Measurements from ENCODE around the gene SMPD3. TPM values are rescaled to one million over a fixed set of nuclear protein-coding genes. Genes with fewer than 3 reads are reported as not detected.

Gene SMPD3
- total and polyA plus RNA-seq, 2 experiments from 2014 or later: 0.57 to 0.83 TPM

DNA sequence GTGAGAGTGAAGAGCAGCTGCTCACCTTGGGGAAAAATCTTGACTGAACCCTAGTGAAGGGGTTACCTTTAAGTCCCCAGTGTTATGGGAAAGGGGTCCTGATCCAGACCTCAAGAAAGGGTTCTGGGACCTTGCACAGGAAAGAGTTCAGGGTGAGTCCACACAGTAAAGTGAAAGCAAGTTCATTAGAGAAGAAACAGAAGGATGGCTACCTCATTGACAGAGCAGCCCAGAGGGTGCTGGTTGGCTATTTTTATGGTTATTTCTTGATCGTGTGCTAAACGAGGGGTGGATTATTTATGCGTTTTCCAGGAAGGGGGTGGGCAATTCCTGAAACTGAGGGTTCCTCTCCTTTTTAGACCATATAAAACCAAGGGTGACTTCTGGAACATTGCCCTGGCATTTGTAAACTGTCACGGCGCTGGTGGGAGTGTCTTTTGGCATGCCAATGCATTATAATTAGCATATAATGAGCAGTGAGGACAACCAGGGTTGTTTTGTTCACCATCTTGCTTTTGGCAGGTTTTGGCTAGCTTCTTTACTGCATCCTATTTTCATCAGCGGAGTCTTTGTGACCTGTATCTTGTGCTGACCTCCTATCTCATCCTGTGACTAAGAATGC, 58.4 kb downstream of the SMPD3 start:
- Histone ChIP-seq H3K4me1 (ENCODE audit: insufficient read depth) (peaks cover 35% of the 10 kb centered on the region), H2AFZ (no peak overlapping the region), H3K27me3 (ENCODE audit: insufficient read depth) (no peaks in the 10 kb centered on the region), H3K4me3 (no peak overlapping the region), H3K36me3 (ENCODE audit: insufficient read depth) (no peaks in the 10 kb centered on the region), H3F3A (replicated peaks; ENCODE audit: low read depth) (no peaks in the 10 kb centered on the region), H3K4me2 (no peak overlapping the region), H3K79me2 (replicated peaks; ENCODE audit: insufficient read depth) (no peaks in the 10 kb centered on the region), H4K20me1 (replicated peaks; ENCODE audit: insufficient read depth) (no peaks in the 10 kb centered on the region), H3K9me2 (ENCODE audit: insufficient read depth) (peaks cover 4% of the 10 kb centered on the region; the same call in 1 of the 2 replicates), H3K27ac (ENCODE audit: low read depth) (no peak overlapping the region)
- no peak for DNase-seq (ENCODE audit: low spot score)
- TF ChIP-seq, protein P1, sequence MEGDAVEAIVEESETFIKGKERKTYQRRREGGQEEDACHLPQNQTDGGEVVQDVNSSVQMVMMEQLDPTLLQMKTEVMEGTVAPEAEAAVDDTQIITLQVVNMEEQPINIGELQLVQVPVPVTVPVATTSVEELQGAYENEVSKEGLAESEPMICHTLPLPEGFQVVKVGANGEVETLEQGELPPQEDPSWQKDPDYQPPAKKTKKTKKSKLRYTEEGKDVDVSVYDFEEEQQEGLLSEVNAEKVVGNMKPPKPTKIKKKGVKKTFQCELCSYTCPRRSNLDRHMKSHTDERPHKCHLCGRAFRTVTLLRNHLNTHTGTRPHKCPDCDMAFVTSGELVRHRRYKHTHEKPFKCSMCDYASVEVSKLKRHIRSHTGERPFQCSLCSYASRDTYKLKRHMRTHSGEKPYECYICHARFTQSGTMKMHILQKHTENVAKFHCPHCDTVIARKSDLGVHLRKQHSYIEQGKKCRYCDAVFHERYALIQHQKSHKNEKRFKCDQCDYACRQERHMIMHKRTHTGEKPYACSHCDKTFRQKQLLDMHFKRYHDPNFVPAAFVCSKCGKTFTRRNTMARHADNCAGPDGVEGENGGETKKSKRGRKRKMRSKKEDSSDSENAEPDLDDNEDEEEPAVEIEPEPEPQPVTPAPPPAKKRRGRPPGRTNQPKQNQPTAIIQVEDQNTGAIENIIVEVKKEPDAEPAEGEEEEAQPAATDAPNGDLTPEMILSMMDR (conservative IDR thresholded peaks at IDR 0.05; ENCODE audit: low read depth in 2 of 2): no peak
- TF ChIP-seq CREB1 (CRISPR knock-in tag; IDR thresholded peaks at IDR 0.05; ENCODE audit: low read depth) (no peak), EZH2phosphoT487 (IDR thresholded peaks at IDR 0.05; ENCODE audit: unreplicated experiment) (no peak), EZH2 (IDR thresholded peaks at IDR 0.05; ENCODE audit: low read depth, unreplicated experiment) (no peak), ZNF114 (CRISPR knock-in tag; IDR thresholded peaks at IDR 0.05) (no peak), POLR2AphosphoS5 (IDR thresholded peaks at IDR 0.05; ENCODE audit: low read depth) (no peak), JUNB (IDR thresholded peaks at IDR 0.05; ENCODE audit: unreplicated experiment) (no peak), ZNF331 (CRISPR knock-in tag; IDR thresholded peaks at IDR 0.05; ENCODE audit: low read depth) (no peak), NANOG (IDR thresholded peaks at IDR 0.05; ENCODE audit: borderline replicate concordance) (no peak), STAT1 (IDR thresholded peaks at IDR 0.05; ENCODE audit: unreplicated experiment) (no peak)
- TF ChIP-seq, protein P2, sequence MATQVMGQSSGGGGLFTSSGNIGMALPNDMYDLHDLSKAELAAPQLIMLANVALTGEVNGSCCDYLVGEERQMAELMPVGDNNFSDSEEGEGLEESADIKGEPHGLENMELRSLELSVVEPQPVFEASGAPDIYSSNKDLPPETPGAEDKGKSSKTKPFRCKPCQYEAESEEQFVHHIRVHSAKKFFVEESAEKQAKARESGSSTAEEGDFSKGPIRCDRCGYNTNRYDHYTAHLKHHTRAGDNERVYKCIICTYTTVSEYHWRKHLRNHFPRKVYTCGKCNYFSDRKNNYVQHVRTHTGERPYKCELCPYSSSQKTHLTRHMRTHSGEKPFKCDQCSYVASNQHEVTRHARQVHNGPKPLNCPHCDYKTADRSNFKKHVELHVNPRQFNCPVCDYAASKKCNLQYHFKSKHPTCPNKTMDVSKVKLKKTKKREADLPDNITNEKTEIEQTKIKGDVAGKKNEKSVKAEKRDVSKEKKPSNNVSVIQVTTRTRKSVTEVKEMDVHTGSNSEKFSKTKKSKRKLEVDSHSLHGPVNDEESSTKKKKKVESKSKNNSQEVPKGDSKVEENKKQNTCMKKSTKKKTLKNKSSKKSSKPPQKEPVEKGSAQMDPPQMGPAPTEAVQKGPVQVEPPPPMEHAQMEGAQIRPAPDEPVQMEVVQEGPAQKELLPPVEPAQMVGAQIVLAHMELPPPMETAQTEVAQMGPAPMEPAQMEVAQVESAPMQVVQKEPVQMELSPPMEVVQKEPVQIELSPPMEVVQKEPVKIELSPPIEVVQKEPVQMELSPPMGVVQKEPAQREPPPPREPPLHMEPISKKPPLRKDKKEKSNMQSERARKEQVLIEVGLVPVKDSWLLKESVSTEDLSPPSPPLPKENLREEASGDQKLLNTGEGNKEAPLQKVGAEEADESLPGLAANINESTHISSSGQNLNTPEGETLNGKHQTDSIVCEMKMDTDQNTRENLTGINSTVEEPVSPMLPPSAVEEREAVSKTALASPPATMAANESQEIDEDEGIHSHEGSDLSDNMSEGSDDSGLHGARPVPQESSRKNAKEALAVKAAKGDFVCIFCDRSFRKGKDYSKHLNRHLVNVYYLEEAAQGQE (IDR thresholded peaks at IDR 0.05; ENCODE audit: unreplicated experiment): no peak
- TF ChIP-seq, protein P3, sequence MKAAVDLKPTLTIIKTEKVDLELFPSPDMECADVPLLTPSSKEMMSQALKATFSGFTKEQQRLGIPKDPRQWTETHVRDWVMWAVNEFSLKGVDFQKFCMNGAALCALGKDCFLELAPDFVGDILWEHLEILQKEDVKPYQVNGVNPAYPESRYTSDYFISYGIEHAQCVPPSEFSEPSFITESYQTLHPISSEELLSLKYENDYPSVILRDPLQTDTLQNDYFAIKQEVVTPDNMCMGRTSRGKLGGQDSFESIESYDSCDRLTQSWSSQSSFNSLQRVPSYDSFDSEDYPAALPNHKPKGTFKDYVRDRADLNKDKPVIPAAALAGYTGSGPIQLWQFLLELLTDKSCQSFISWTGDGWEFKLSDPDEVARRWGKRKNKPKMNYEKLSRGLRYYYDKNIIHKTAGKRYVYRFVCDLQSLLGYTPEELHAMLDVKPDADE (IDR thresholded peaks at IDR 0.05): no peak
- TF ChIP-seq, protein P4, sequence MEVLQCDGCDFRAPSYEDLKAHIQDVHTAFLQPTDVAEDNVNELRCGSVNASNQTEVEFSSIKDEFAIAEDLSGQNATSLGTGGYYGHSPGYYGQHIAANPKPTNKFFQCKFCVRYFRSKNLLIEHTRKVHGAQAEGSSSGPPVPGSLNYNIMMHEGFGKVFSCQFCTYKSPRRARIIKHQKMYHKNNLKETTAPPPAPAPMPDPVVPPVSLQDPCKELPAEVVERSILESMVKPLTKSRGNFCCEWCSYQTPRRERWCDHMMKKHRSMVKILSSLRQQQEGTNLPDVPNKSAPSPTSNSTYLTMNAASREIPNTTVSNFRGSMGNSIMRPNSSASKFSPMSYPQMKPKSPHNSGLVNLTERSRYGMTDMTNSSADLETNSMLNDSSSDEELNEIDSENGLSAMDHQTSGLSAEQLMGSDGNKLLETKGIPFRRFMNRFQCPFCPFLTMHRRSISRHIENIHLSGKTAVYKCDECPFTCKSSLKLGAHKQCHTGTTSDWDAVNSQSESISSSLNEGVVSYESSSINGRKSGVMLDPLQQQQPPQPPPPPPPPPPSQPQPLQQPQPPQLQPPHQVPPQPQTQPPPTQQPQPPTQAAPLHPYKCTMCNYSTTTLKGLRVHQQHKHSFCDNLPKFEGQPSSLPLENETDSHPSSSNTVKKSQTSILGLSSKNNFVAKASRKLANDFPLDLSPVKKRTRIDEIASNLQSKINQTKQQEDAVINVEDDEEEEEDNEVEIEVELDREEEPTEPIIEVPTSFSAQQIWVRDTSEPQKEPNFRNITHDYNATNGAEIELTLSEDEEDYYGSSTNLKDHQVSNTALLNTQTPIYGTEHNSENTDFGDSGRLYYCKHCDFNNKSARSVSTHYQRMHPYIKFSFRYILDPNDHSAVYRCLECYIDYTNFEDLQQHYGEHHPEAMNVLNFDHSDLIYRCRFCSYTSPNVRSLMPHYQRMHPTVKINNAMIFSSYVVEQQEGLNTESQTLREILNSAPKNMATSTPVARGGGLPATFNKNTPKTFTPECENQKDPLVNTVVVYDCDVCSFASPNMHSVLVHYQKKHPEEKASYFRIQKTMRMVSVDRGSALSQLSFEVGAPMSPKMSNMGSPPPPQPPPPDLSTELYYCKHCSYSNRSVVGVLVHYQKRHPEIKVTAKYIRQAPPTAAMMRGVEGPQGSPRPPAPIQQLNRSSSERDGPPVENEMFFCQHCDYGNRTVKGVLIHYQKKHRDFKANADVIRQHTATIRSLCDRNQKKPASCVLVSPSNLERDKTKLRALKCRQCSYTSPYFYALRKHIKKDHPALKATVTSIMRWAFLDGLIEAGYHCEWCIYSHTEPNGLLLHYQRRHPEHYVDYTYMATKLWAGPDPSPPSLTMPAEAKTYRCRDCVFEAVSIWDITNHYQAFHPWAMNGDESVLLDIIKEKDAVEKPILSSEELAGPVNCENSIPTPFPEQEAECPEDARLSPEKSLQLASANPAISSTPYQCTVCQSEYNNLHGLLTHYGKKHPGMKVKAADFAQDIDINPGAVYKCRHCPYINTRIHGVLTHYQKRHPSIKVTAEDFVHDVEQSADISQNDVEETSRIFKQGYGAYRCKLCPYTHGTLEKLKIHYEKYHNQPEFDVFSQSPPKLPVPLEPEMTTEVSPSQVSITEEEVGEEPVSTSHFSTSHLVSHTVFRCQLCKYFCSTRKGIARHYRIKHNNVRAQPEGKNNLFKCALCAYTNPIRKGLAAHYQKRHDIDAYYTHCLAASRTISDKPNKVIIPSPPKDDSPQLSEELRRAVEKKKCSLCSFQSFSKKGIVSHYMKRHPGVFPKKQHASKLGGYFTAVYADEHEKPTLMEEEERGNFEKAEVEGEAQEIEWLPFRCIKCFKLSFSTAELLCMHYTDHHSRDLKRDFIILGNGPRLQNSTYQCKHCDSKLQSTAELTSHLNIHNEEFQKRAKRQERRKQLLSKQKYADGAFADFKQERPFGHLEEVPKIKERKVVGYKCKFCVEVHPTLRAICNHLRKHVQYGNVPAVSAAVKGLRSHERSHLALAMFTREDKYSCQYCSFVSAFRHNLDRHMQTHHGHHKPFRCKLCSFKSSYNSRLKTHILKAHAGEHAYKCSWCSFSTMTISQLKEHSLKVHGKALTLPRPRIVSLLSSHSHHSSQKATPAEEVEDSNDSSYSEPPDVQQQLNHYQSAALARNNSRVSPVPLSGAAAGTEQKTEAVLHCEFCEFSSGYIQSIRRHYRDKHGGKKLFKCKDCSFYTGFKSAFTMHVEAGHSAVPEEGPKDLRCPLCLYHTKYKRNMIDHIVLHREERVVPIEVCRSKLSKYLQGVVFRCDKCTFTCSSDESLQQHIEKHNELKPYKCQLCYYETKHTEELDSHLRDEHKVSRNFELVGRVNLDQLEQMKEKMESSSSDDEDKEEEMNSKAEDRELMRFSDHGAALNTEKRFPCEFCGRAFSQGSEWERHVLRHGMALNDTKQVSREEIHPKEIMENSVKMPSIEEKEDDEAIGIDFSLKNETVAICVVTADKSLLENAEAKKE (CRISPR knock-in tag; IDR thresholded peaks at IDR 0.05): no peak
- Mint-ChIP-seq H3K4me1 (peaks cover 45% of the 10 kb centered on the region), H3K9me3 (no peaks in the 10 kb centered on the region), H3K27me3 (ENCODE audit: insufficient read depth, low read depth, poor library complexity) (peaks cover 8% of the 10 kb centered on the region), H3K4me3 (no peak overlapping the region), H3K27ac (no peak overlapping the region), H3K36me3 (ENCODE audit: low read depth) (no peaks in the 10 kb centered on the region)
- no peak for ATAC-seq
